ENCODE data around the gene ZNF800. TPM values are rescaled to one million over a fixed set of nuclear protein-coding genes. Genes with fewer than 3 reads are reported as not detected.

Gene ZNF800
- total RNA-seq, 4 donors from 2014 or later = 31.7 to 60.7 (median 41.5) TPM

- intact Hi-C loops (cut with DNase I; ENCODE audit: low total_unique reads) (no loop called here), in situ Hi-C loops (cut with MboI; ENCODE audit: low pct_ligation_motif_present in 1 of 4, low pct_unique_long_range_greater_than_20kb in 1 of 4, low sequenced_read_pairs in 3 of 4) (no loop called here)
- H3K4me1 ChIP-seq = peaks cover 14 to 49% (median 26%) of the 10 kb centered on the region in 4 donors
- no peaks in the 10 kb centered on the region for H3K9me3 ChIP-seq
- WGBS, 2 donors (ENCODE audit: low coverage in 1 of 2) = 60 to 65% methylated on average over 2 of the region's 2 CpGs
- no peak overlapping the region for H3K27ac ChIP-seq
- H3K36me3 ChIP-seq = peaks cover 0 to 12% (median 0%) of the 10 kb centered on the region in 4 donors
- H3K27me3 ChIP-seq = no peaks in the 10 kb centered on the region
- no peak for DNase-seq
- no peak for TF ChIP-seq CTCF (IDR thresholded peaks at IDR 0.05)
- no peak for TF ChIP-seq POLR2AphosphoS5 (IDR thresholded peaks at IDR 0.05)
- TF ChIP-seq POLR2A (IDR thresholded peaks at IDR 0.05) = no peak
- H3K4me3 ChIP-seq = no peak overlapping the region
Measured at GRCh38 chr7:127390186-127390816, 2.2 kb downstream of the ZNF800 start.

- TF ChIP-seq CTCF (IDR thresholded peaks at IDR 0.05) = no peak
- no peak for TF ChIP-seq POLR2AphosphoS5 (IDR thresholded peaks at IDR 0.05)
- no peak for TF ChIP-seq POLR2A (IDR thresholded peaks at IDR 0.05)
- no peak for TF ChIP-seq EP300 (IDR thresholded peaks at IDR 0.05; ENCODE audit: low read depth)
- peaks cover 14 to 49% (median 26%) of the 10 kb centered on the region in 4 donors for H3K4me1 ChIP-seq
- intact Hi-C loops (cut with DNase I; ENCODE audit: low total_unique reads) = no loop called here
- no peak overlapping the region for H3K27ac ChIP-seq
- WGBS, 2 donors (ENCODE audit: low coverage in 1 of 2) = 82 to 85% methylated on average over 1 of the region's 1 CpG
- no peaks in the 10 kb centered on the region for H3K9me3 ChIP-seq
- peaks cover 0 to 21% (median 0%) of the 10 kb centered on the region in 4 donors for H3K36me3 ChIP-seq
- in situ Hi-C loops (cut with MboI; ENCODE audit: low pct_ligation_motif_present in 1 of 4, low pct_unique_long_range_greater_than_20kb in 1 of 4, low sequenced_read_pairs in 3 of 4) = no loop called here
- no peak for DNase-seq
- H3K4me3 ChIP-seq = no peak overlapping the region
- H3K27me3 ChIP-seq = no peaks in the 10 kb centered on the region
Measured at GRCh38 chr7:127389321-127389720, 3.2 kb downstream of the ZNF800 start.

GRCh38 chr7:127387974-127388373, 4.5 kb downstream of the ZNF800 start:
- Histone ChIP-seq H3K9me3 (no peaks in the 10 kb centered on the region), H3K4me3 (no peak overlapping the region), H3K27ac (no peak overlapping the region), H3K27me3 (no peaks in the 10 kb centered on the region), H3K4me1 (peaks cover 11 to 49% (median 24%) of the 10 kb centered on the region in 4 donors), H3K36me3 (peaks cover 0 to 22% (median 0%) of the 10 kb centered on the region in 4 donors)
- WGBS, 2 donors (ENCODE audit: low coverage in 1 of 2) = 93 to 100% methylated on average over 2 of the region's 2 CpGs
- in situ Hi-C loops (cut with MboI; ENCODE audit: low pct_ligation_motif_present in 1 of 4, low pct_unique_long_range_greater_than_20kb in 1 of 4, low sequenced_read_pairs in 3 of 4) = no loop called here
- intact Hi-C loops (cut with DNase I; ENCODE audit: low total_unique reads) = no loop called here
- TF ChIP-seq CTCF (IDR thresholded peaks at IDR 0.05) (no peak), POLR2AphosphoS5 (IDR thresholded peaks at IDR 0.05) (no peak), EP300 (IDR thresholded peaks at IDR 0.05; ENCODE audit: low read depth) (no peak), POLR2A (IDR thresholded peaks at IDR 0.05) (no peak)
- no peak for DNase-seq

- intact Hi-C loops (cut with DNase I; ENCODE audit: low total_unique reads) = no loop called here
- TF ChIP-seq CTCF (IDR thresholded peaks at IDR 0.05) (no peak), POLR2AphosphoS5 (IDR thresholded peaks at IDR 0.05) (peak in 1 of 3 donors; percentile 23)
- Histone ChIP-seq H3K4me3 (no peak overlapping the region), H3K36me3 (peaks cover 0 to 30% (median 3%) of the 10 kb centered on the region in 4 donors), H3K4me1 (peaks cover 0 to 41% (median 15%) of the 10 kb centered on the region in 4 donors), H3K9me3 (no peaks in the 10 kb centered on the region), H3K27me3 (no peaks in the 10 kb centered on the region), H3K27ac (no peak overlapping the region)
- 33% methylated on average over 1 of the region's 1 CpG; no CpG with 5 or more reads in 1 of the 2 donors for WGBS, 2 donors (ENCODE audit: low coverage in 1 of 2)
- no peak for DNase-seq
- in situ Hi-C loops (cut with MboI; ENCODE audit: low pct_ligation_motif_present in 1 of 4, low pct_unique_long_range_greater_than_20kb in 1 of 4, low sequenced_read_pairs in 3 of 4) = no loop called here
Measured at GRCh38 chr7:127383123-127383835, 9.2 kb downstream of the ZNF800 start.

All from transverse colon (tissue), 4 donors.